GM18526 (cell line): Measurements from ENCODE around the gene ZFAND2B.

Experiments used
- POLR2A ChIP-seq: IDR thresholded peaks from 3 replicates; pipeline ENCODE4 v1.6.1; 2011; ENCODE audit not compliant: insufficient read length; ENCODE audit errors: extremely low read depth

Gene ZFAND2B

DNA sequence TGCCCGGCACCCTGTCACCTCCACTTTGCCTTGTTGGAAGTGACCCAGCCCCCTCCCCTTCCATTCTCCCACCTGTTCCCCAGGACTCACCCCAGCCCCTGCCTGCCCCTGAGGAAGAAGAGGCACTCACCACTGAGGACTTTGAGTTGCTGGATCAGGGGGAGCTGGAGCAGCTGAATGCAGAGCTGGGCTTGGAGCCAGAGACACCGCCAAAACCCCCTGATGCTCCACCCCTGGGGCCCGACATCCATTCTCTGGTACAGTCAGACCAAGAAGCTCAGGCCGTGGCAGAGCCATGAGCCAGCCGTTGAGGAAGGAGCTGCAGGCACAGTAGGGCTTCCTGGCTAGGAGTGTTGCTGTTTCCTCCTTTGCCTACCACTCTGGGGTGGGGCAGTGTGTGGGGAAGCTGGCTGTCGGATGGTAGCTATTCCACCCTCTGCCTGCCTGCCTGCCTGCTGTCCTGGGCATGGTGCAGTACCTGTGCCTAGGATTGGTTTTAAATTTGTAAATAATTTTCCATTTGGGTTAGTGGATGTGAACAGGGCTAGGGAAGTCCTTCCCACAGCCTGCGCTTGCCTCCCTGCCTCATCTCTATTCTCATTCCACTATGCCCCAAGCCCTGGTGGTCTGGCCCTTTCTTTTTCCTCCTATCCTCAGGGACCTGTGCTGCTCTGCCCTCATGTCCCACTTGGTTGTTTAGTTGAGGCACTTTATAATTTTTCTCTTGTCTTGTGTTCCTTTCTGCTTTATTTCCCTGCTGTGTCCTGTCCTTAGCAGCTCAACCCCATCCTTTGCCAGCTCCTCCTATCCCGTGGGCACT lies 24.0 kb upstream of the ZFAND2B start:
- TF ChIP-seq POLR2A: no peak

- no peak for TF ChIP-seq POLR2A
These were observed 23.3 kb upstream of the ZFAND2B start for GRCh38 chr2:219183151-219183772.

- TF ChIP-seq POLR2A: no peak
These were observed 22.5 kb upstream of the ZFAND2B start for GRCh38 chr2:219184121-219184520.

- no peak for TF ChIP-seq POLR2A
These were observed 19.7 kb upstream of the ZFAND2B start for GRCh38 chr2:219186754-219187456.

GRCh38 chr2:219197388-219197787 lies 9.2 kb upstream of the ZFAND2B start:
- no peak for TF ChIP-seq POLR2A

DNA sequence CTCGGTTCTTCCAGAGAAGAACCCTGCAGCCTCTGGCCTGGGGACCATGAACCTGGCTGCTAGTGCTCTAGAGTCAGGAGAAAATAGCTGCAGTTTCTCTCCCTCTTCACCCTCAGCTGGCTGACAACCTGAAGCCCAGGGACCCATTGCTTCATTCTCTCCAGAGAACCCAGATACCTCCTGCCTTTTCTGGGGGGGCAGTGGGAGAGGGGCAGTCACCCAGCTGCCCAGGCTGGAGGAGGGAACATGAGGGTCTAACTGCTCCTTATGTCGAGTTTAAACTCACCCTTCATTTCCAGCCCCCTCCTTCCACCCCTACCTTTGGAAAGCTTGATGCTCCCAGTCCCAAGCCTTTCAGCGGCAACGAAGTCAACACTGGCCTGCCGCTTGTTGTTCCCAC lies 7.6 kb upstream of the ZFAND2B start:
- TF ChIP-seq POLR2A: no peak

- no peak for TF ChIP-seq POLR2A
These were observed 6.9 kb upstream of the ZFAND2B start for GRCh38 chr2:219199470-219200211.

- TF ChIP-seq POLR2A: no peak
These were observed 2.0 kb upstream of the ZFAND2B start for GRCh38 chr2:219204425-219205164.

GRCh38 chr2:219205165-219205538 lies 1.4 kb upstream of the ZFAND2B start:
- no peak for TF ChIP-seq POLR2A

DNA sequence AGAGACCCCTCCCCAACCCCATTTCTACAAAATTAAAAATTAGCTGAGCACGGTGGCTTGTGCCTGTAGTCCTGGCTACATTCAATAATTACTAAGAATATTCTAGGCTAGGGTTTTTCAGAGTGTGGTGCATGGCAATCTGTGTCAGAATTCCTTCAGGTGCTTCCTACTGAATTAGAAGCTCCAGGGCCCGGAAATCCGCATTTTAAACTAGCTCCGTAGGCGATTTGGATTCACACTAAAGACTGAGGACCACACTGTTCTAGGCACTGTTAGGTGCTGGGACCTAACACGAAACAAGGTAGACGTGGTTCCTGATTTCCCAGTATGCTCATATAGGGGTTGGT lies 628 bp upstream of the ZFAND2B start:
- TF ChIP-seq POLR2A: no peak

- TF ChIP-seq POLR2A: no peak
These were observed 727 bp downstream of the ZFAND2B start for GRCh38 chr2:219207134-219207883.

DNA sequence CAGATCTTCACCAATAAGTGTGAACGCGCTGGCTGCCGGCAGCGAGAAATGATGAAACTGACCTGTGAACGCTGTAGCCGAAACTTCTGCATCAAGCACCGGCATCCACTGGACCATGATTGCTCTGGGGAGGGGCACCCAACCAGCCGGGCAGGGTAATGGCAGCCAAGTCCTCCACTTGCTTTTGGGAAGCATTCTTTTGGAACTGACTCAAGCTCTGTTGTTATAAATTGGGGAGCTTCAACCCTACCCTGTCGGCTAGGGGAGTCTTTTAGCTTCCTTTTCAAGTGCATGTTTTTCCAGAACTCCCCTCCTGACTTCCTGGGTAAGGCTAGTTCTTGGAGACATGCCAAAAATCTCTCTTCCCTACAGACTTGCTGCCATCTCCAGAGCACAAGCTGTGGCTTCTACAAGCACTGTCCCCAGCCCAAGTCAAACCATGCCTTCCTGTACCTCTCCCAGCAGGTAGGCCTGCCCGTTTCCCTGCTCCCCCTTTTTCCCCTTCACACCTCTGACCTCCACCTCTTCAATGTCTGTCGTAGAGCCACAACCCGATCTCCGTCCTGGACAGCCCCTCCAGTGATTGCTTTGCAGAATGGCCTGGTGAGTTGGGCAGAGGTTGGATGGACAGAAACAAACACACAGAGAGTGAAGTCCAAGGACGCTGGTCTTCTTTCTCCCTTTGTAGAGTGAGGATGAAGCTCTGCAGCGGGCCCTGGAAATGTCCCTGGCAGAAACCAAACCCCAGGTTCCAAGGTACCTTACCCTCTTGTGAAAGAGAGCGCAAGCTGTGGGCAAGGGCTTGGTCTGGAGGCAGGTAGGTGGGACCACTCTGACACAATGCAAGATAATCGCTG lies 1.5 kb downstream of the ZFAND2B start:
- no peak for TF ChIP-seq POLR2A
